NCI-H2227 treated with DMSO at 0.1 percent for 48 hours (cell line): Measurements from ENCODE around the gene CLMN.

Experiments used
- DNase-seq: peaks from one replicate; lab custom pipeline; 2025; lab: John Stamatoyannopoulos, UW

The CLMN gene

DNA sequence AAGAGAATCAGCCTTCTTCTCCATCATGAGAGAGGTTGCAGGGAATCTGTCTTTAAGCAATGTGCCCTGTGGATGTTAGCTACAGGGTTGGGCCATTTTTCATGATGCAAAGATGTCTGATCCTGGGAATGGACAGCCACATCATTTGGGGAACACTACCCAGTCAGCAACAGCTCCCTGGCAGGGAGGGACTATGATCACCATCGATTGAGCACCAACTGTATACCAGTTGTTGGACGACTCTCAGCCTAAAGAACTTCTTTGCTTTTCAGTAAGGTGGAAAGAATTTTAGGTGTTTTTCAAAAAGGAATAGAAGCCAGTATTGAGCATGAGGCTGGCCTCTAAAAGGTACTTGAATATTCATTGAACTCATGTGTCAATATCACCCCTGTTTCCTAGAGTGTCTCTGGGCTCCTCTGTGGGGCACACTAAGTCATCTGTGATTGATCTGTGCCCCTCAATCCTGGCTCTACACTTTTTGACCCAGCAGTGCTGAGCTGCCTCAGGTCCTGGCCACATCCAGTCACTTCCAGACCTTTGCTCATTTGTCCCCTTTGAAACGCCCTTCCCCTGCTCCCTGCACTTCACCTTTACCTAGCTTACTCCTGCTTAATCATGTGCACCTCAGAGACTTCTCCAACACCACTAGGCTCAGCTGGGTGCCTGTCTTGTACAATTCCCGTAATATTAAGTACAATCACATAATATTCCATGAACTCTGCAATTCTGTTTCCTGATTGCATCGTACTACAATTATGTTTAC, 2.2 kb upstream of the CLMN start:
- no peak for DNase-seq

DNA sequence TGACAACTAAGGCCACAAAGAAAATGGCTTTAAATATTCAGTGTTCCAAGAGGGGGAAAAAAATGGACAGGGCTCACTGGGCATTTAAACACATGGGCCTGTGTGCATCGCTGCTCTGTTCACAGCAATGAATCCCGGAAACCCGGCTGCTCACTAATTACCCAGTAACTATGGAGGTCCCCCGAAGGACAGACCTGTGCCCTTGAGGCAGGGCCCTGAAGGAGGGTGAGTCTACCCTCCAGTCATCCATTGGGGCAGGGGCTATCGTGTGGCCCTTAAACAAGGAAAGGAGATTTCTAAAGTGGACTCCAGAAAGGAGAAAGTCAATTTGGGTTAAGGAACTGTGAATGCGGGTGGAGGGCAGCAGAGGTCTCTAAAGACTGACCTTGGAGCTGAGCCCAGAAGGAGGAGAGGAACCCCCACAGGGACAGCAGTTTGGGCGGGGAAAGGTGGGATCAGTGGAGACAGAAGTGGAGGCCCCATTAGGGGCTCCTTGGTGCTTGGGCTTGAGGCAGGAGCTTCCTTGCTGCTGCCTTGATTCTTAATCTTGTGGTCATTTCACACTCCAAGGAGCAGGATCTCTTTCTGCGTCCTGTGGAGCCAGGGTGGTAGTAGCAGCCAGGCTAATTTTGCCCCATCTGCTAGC, 1.4 kb upstream of the CLMN start:
- no peak for DNase-seq

DNA sequence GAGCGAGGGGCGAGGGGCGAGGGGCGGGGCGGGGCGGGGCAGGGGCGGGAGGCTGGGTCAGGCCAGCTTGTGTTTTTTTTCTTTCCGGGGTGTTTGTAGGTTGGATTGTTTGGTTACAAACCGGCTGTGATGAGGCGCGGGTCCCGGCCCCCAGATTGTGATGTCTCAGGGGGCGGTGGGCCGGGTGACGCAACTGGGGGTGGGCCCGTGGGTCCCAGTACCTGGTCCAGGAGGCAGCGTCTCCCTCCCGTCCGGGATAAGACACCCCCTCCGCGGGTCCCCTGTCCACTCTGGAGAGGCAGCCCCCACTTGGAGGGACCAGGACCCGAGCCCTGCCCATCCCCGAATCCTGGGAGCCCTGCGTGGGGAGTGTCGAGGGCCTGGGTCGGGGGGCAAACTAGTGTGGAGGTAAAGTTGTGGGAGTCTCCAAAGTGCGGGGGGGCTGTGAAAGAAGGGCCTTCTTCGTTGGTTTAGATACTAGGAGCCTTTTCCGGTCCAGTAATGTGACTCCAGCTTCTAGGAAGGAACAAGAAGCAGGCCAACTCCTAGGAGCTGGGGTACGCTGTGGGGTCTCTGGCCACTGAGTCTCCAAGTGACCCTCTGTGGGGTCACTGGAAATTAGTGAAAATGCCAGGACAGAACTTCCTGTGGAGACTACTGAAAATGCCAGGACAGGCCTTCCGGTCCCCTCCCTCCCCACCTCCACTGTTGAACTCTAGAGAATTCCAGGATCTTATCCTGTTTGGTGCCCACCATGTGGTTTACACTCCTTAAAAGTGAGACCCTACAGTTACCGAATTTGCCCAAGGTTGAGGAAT, 579 bp upstream of the CLMN start:
- no peak for DNase-seq

DNA sequence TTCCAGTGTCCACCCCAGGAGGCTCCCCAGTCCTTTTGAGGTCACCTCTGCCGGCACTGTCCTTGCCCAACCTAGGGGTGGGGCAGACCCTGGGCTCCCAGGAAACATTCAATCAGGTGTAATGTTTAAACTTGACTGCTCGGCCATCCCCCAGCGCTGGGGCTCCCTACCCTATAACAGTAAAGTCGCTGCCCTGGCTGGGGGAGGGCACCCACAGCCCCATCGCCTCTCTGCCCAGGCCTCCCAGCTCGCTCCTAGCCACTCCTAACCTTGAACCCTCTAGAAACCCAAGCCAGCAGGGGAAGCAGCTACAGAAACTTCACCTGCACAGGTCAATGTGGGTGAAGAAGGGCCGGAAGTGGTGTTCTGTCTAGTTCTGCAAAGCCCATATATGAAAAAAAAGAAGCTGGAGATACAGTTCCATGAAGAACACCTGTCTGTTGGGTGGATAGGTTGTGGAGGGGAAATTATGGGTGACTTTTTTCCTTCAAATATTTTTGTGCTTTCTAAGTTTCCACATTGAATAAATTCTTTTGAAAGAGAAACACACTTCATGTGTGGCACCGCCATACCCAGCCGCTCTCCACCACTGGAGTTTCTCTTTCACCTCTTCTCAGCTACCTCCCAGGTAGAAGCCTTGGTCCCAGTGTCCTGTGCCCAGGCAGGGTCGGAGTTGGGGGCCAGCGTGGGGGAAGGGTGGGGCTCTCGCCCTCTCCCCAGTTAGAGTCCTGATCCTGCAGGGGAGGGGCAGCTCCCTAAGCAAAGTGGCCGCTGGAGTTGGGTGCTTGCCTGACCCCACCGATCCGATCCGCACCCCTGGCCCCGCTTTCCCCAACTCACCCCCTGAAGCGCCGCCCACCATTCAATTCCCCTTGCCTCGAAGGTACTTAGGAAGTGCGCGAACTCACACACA, 1.1 kb downstream of the CLMN start:
- no peak for DNase-seq

DNA sequence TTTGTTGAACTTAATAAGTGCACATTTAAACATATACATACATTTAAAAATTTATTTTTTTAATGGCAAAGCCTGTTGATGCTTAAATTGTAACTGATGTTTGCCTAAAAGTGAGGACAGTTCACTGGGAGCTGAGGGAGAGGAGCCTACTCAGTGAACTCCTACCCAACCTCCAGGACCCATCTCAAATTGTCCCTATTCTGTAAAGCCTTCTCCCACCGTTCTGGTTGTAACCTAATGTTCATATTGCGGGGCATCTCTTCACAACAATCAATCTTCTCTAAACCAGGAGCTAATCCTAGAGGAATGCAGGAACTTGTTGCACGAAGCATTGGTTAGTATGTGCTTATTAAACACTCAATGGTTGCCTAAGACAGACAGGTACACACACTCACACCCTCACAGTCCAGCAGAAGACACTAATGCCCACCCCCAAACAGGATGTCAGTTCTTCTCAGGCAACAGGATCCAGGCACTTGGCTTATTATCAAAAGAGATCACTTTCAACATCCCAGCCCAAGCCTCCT, 1.8 kb downstream of the CLMN start:
- DNase-seq, result no peak

DNA sequence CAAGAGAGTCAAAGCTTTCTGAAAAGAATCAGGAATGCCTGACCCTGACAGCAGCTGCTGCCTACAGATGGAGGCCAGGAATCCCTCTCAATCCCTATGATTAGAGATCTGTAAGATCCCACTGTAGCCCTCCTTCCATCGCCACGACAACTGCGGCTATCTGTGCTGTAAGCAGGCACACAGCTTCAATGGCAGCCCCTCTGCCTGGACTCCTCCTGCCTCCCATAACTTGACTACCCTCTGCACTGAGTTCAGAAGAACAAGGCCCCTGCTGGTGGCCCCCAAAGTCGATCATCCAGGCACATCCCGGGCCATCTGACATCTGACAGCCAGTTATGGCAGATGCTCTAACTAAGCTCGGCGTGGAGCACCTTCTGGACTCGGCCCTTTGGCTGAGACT, 2.9 kb downstream of the CLMN start:
- no peak for DNase-seq

DNA sequence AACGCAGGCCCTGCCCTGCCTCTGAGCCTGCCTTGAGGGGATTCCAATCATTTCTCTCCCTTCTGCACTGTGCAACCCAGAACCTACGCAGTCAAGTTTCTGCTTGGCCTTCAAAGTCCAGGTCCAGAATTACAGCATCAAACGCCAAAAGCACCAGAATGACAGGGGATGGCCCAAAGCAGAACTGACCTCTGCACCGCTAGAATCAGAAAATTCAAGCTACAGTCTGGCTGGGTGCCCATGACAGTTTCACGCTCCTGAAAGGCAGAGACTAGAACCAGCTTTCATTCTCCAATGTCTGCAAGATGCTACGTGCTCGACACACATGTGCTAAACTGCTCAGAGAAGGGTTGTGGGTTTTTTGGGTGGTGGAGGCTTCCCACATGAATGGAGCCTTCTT, 4.1 kb downstream of the CLMN start:
- DNase-seq, result no peak

DNA sequence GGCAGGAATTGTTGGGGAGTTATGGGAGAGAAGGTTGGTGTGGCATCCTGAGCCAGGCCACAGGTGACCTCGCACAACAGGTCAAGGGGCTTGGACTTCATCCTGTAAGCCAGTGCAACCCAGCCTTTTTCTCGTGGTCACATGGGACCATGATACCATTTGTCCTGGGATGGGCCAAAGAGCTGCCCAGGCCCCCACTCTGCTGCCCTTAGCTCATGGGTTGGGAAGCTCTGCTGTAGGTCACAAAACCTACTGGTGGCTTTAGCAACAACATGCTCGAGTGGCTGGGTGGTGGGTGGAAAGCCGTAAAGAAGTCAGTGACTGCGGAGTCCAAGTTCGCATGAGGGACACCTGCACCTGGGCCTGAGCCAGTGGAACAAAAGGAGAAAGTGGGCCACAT, 4.6 kb downstream of the CLMN start:
- no peak for DNase-seq

DNA sequence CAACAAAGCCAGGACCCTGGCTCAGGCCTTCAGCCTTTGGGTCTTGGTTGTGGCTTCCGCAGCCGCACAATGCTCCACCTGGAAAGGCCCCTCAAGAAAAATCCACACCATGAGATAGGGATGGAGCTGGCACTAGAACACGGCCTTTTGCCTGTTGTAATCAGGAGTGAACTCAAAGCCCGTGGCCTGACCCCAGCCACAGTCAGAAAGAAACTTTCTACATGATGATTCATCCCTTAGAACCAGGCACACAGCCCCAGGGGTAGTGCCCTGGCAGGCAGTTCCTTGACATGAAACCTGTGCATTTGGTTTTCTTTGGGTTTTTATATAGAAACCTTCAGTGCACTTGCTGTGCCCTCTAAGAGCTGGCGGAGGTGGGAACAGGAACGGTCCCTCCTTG, 5.1 kb downstream of the CLMN start:
- no peak for DNase-seq

DNA sequence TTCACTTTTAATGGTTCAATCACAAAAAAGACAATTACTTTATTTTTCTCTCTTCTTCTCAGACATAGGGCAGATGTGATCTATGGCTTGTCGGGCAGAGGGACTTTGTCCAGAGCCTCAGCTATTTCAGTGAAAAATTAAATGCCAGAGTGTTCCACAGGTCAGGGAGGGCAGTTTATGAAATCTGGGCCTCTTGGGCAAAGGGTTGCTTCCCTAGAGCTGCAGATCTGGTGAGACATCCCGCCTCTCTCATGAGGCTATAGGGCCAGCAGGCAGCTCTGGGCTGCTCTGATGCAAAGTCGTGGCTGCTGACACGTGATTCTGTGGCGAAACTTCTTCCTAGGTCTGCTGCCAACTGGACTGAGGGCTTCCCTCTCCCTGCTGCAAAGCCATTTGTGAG, 6.0 kb downstream of the CLMN start:
- no peak for DNase-seq

DNA sequence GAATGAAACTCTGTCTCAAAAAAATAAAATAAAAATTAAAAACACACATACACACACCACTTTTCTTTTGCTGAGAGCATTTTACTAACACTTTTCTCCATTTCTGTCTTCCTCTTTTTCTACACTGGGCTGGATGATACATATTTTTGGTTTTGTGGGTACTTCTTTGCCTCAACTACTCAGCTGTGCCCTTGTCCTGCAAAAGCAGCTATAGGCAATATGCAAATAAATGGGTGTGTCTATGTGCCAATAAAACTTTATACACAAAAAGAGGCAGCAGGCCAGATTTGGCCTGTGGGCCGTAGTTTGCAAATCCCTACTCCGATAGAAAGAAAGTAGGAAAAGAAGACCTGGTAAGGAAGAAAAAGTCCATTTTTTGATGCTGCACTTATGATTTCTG, 6.5 kb downstream of the CLMN start:
- no peak for DNase-seq

DNA sequence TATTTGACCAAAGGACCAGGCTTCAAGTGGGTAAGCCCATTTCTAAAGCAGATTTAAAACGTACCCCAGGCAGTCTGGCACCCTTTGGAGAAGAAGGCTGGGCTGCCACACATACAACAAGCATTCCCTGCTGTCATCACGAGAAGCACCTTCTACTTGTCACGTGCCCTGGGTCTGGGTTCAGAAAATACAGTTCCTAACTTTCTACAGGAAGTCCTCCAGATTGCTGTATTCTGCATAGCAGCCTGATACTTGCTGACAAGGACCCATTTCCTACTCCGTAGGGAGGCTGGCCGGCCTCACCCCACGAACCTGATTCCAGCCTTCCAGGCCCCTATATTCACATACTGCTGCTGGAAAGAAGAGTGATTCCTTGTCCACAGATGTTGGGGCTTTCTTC, 7.4 kb downstream of the CLMN start:
- no peak for DNase-seq

DNA sequence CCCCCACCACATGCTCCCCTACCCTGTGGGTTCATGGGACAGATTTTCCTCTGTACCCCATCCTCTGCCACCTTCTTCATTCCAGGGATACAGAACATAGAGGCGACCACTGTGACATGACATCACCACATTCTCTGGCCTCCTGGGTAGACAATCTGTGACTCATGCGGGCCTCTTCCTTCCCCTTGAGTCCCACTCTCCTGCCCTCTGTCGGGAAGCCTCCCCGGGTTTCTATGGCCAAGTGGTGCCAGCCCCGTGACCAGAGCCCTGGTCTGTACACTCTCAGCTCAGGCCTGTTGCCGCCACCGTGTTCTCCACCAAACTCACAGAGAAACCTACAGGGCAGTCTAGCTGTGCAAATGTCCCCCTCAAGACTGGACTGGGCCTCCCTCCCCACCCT, 8.0 kb downstream of the CLMN start:
- DNase-seq, result no peak

DNA sequence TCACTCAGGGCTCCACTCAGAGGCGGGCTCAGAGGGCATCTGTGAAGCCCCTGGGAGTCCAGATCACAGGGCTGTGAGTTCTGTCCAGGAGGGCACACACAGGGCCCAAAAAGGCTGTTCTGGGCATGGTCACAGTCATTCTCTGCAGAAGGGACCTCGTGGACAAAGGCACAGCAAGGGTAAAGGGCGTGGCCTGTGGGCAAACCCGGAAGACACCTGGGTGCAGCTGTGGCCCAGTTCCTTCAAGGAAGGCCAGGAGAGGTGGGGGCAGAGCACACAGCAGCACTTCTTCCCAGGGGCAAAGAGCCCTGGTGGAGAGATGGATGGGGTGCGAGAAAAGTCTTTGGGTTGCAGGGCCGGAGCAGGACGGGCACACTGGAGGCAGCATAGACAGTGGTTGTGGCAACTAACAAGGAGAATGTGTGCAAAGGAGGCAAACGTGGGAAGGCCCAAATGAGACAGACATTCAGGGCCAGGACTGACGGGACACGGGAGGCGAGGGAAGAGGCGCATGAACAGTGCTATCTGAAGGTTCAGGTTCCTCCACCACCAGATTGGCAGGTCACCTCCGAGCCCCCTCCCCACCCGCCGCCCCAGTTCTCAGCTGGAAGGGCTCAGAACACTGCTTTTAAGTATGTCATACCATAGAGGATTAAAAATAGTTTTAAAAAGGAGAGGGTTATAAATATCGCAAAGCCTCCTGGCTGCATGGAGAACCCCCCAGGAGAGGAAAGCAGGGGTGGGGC, 8.9 kb downstream of the CLMN start:
- DNase-seq, result no peak

DNA sequence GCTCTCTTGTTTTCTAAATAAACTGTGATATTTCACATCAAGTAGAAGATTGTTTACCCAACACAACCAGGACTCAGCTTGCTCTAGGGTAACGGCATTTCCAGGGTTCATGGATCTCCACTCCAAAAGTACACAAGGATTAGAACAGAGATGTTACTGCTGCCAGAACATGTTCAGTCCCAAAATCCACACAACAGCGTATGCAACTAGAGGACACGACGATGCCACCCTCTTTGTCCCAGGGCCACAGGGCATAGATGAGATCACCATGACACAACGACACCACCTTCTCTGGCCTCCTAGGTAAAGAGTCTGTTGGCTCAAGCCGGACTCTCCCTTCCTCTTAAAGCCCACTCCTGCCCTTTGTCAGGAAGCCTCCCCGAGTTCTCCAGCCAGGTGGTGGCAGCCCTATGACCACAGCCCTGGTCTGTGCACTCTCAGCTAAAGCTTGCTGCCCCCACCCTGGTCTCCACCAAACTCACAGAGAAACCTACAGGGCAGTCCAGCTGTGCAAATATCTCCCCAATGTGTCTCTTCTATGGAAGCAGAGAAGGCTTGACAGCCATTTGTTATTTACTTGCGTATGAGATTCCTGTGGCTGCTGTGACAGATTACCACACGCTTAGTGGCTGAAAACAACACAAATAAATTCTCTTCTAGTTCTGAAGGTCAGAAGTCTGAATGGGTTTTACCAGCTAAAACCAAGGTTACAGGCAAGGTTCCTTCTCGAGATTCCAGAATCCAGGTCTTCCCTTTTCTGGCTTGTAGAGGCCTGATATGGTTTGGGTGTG, 10.3 kb downstream of the CLMN start:
- no peak for DNase-seq

DNA sequence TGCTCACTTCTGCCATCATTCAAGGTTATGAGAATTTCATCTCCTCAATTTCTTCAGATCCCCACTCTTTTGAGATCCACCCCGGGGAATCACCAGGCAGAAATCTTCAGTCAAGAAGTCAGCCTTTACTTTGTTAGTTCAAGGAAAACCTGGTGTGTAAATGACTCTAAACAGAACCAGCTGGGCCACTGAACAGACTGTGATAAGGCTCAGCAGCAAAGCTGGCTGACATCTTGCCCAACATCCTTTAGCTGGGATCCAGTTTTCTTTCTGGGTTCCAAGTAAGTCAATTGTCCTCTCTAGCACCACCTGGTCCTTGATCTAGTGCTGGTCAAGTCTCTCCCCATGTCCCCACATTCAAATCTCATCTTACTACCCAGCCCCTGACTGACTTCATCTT, 11.6 kb downstream of the CLMN start:
- no peak for DNase-seq

DNA sequence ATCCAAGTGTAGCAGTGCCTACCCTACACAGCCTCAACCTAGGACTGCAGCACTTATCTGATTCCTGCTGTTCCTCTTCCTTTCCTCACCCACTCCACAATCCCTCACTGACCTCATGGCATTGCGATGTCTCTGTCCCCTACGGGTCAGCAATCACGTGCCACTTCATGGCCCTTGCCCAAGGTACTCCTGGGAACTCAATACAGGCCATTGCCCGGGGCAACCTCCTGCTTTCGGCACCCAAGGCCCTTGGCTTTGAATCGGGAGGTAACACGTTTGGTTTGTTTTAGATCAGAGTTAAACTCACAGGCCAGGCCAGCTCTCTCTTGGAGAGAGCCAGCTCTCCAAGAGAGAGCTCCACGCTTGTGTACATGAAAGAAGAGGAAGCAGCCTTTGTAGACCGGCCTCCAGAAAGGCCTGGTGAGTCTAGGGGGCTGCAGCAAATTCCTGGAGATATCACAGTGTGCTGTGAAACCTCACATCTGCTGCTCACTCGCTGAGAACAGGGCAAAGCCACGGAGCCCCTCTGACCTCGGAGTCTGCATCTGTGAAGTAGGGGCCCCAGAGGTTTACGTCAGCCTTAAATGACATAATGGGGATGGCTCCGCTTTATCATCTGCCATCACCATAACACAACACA, 12.2 kb downstream of the CLMN start:
- DNase-seq, result no peak

DNA sequence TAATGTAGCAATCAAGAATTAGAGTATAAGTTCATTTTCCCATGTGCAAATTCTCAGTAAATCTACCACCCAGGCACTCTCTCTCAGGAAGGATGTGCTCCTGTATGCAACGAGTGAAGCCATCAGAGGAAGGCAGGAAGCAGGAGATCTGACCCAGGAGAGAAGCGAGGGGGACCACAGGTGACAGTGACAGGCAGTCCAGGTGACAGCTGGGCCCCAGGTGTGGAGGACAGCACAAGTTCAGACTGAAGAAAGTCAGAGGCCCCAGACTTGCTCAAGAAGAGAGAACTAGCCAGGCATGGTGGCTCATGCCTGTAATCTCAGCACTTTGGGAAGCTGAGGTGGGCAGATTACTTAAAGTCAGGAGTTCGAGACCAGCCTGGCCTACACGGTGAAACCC, 13.8 kb downstream of the CLMN start:
- no peak for DNase-seq

DNA sequence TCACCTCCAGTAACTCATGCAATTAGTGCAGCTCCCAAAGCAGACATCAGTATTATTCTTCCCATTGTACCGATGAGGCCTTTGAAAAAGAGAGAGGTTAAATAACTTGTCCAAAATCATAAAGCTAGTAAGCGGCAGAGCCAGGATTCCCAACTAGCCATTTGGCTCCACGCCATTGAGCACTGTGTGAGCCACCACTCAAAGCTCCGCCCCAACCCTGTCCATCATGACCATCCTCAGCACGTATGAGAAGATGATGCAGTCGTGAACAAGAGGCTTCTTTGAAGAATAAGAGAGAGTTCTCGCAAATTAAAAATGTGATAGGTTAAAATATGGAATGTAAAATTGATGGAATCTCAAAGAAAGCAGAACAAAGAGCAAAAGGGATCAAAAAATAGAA, 14.6 kb downstream of the CLMN start:
- DNase-seq, result no peak

DNA sequence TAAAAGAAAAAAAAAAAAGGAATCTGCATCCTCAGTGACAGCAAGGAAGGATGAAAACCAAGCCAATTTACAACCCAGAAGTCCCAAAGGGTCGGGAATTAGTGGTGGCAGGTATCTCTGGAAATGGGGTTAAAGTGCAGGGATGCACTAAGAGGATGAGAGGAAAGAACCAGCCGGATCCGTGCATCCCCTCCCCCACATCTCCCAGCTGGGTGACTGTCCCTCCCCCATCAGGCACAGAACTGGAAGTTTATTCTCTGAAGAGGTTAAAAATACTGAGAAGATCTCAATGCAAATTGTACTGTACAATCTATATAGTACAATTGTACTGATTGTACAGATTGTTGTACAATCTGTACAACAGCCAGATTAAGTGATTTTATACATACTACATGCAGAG, 15.4 kb downstream of the CLMN start:
- DNase-seq, result no peak
